Fibroblast of skin of right quadriceps (primary cell): Measurements from ENCODE around the gene SFTA2.

ENCODE experiments used
- DNase-seq: peaks from one replicate; pipeline ENCODE4 v3.0.0-alpha.2; 2013

The SFTA2 gene

GRCh38 chr6:30889921-30890645 is 41.9 kb downstream of the SFTA2 start:
- no peak for DNase-seq

GRCh38 chr6:30889496-30889885 is 42.5 kb downstream of the SFTA2 start:
- no peak for DNase-seq

DNA sequence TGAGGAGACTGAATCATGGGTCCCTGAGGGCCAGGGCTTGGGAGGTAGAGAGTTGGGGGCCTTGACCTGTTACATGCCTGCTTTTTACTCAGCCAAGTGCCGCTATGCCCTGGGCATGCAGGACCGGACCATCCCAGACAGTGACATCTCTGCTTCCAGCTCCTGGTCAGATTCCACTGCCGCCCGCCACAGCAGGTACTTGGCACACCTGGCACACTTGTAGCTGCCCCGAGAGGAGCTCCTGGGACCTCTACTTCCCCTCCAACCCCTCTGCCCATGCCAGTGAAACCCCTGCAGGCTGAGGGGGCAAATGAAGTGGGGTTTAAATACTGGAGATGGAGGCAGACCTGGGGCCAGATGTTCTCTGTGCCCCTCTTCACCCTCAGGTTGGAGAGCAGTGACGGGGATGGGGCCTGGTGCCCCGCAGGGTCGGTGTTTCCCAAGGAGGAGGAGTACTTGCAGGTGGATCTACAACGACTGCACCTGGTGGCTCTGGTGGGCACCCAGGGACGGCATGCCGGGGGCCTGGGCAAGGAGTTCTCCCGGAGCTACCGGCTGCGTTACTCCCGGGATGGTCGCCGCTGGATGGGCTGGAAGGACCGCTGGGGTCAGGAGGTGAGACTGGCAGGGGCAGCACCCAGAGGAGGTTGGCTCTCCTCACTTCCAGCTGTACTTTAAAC is 43.0 kb downstream of the SFTA2 start:
- DNase-seq: no peak

DNA sequence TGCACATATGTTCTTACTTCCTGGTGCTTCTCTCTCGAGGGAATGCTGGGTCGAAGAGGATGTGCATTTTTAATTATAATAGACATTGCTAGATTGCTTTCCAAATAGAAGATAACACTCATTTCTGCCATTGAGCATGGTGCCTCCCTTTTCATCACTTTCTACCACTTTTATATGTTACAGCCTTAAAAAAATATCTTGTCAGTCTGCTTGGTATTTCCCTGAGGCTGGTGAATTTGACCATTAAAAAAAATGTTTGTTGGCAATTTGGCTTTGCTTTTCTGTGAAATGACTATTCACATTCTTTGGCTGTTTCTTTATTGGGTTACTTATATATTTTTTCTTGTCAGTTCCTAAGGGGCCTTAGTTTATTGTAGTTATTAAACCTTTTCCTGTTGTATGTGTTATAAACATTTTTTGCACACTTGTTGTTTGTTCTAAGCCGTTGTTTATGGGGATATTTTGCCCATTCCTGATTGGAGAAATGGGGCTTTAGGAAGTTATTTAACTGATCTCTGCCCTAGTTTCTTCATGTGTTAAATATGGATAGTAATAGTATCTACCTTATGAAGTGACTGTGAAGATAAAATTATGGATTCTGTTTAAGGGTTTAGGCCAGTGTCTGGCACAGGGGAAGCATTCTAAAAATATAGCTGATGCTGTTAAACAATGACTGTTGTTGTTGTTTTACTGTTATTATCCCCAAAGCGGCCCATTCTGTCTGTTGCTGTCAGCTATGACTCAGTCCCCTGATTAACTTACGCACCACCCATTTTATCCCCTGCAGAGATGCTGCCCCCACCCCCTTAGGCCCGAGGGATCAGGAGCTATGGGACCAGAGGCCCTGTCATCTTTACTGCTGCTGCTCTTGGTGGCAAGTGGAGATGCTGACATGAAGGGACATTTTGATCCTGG is 43.8 kb downstream of the SFTA2 start:
- DNase-seq: peak; percentile 52

- no peak for DNase-seq
These were observed 45.1 kb downstream of the SFTA2 start for GRCh38 chr6:30886897-30887255.

DNA sequence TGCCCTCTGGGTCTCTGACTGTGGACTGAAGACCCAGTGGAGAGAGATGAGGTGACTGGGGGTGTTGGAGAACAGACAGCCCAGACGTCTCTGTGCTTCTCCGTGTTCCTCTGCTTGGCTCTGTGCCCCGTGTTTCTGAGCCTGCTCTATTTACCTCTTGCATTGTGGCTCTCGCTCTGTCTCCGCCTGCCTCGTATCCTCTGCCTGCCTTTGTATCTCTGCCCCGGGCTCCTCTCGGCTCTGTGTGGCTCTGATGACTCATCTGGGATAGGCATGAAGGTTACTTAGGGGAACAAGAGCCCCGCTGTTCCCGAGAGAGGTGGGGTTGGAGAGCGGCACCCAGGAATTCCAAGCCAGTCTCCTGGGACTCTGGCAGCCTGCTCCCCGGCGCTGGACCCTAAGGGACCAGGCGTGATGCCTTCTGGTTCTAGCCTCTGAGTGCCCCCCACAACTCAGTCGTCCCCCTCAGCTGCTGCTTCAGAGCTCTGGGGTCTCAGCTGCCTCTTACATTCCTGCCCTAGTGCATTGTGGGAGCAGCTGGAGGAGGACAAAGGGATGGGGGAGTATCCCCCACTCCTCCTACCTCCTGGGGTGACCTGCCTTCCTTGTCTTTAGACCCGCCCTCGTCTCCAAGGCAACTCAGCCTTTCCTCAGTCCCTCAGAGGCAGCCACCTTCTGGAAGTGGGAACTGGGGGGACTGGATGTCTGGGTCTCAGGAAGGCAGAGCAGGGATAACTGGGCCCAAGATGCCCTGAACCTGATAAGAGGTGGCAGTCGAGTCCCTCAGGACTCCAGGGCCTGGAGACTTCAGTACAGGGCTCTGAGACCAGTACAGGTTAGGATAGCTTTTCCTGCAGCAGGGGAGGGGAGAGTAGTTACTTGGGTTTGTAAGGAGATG is 45.7 kb downstream of the SFTA2 start:
- peak; percentile 86 for DNase-seq

DNA sequence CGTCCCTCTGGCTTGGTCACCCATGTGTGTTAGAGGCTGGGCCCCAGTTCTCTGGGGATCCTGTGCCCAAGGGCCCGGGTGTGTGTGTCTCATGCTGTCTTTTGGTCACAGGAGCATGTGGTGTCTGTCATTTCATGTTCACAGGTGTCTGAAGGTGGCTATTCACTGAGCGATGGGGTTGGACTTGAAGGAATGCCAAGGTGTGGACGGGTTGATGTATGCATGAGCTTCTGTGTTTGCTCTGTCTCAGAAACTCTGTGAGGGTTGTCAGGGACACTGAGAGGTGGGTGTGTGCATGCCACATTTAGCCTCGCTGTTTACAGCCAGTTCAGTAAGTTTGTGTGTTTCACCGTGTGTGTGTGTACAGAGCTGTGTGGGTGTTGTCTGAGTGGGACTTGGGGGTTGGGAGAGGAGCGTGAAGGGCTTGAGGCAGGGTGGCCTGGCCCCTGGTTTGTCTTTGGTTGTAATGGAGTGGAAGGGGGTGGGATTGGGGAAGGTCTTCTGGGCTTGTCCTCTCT is 46.4 kb downstream of the SFTA2 start:
- peak; percentile 19 for DNase-seq

DNA sequence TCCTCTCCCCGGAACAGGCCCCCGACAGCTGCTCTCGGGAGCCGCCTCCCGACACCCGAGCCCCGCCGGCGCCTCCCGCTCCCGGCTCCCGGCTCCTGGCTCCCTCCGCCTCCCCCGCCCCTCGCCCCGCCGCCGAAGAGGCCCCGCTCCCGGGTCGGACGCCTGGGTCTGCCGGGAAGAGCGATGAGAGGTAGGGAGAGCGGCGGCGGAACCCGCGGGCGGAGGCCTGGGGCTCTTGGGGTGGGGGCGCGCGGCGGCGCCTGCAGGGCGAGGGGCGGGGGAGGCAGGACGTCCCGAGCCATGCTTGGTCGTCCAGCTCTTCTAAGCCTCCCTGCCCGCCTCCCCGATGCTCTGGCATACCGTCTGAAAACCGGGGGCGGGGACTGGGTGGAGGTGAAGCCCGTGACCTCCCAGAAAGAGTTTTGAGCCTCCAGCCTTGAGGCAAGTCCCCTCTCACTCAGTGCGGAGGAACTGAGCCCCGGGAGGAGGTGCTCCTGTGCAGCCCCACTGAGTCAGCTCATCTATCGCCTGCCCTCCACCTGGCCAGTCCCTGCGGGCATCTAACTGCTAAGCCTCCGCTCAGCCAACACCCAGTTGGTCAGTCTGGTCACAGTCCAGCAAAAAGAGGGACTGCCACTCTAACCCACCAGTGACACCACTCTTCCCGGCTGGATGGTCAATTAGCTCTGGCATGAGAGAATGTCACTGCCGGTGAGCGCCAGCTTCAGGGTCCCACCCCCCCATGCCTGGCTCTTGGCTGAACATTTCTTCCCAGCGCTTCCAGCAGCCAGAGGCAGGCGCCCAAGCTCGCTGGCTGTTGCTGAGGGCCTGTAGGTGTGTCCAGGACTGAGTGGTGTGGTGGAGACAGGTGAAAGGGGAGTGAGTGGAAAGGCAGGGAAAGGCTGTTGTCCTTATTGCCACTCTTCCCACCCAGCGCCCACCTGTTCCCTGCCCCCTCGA is 47.2 kb downstream of the SFTA2 start:
- peak; percentile 29 for DNase-seq

DNA sequence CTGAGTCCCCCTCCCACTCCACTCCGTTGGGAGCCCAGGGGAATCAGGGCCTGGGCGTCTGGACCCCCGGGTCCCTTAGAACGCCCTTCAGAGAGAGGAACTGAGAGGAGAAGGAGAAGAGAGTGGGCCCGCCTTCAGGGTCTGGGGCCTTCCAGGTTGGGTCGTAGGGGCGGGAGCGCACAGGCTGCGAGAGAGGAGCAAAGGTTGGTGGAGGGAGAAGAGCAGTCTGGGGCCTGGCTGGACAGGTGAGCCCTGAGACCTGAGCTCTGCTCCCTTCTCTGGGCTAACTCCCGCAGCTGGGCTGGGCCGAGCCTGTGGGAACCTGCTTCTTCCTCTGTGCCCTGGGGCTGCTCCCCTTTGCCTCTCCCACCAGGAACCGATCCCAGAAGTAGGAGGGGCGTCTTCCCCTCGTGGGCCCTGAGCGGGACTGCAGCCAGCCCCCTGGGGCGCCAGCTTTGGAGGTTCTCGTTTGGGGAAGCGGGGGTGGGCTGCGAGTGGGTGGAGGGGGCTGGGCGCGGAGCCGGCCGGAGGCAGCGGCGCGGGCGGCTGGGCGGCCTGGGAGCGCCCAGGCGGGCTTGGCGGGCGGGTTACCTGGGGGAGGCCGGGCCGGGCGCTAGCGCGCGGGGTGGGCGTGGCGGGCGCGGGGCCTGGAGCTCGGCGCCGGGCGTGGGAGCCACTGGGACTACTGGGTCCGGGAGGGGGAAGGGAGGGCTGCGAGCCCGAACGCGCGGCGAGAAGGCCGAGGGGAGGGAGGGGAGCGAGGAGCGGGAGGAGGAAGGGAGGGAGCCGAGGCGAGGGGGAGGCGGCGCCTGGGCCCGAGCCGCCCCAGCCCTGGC is 48.1 kb downstream of the SFTA2 start, which contains the start of gene DDR1:
DDR1 (plus strand) TSS at position 835 of the 836 bp plus-strand sequence. CDS start 4,211 bp downstream, outside the sequence.
- DNase-seq: peak; percentile 67

GRCh38 chr6:30882759-30883684 is 48.9 kb downstream of the SFTA2 start:
- DNase-seq: no peak

GRCh38 chr6:30882204-30882758 is 49.7 kb downstream of the SFTA2 start:
- peak; percentile 19 for DNase-seq

DNA sequence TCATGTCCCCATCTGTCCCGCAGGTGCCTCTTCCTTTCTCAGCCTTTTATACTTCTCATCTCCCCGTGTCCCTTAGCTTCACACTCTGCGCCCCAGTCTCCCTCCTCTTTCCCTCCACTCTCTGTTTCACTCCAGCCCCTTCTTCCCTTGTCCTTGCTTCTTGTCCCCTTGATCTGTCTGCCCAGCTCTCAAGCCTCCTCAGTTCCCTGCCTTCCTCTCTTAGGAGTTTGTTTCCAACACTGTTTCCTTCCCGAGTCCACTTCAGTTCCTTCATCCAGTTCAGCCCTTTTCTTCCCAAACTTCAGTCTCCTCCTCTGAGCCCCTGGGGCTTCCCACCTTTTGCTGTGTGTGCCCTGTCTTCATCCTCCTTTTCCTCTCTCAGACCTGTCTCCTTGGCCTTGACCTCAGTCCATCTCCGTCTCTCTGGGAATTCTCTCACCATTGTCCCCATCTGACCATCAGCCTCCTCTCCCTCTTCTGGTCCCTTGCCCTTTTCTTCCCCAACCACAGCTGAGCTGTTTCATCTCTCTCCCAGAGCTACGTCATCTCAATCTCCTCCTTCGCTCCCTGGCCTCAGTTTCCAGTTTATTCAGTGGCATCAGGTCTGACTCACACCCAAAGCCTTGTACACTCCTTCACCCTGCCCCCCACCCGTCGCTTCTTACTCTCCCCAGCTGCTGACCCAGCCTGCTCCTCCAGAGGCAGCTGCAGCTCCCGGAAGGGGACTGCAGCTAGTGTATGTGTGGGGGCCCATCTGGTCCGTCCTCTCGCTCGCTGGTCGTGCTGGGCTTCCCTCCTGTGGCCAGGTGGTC is 50.4 kb downstream of the SFTA2 start:
- DNase-seq: peak; percentile 49
